Neural progenitor cell (in vitro differentiated cells): ENCODE measurements around the gene MYH7. TPM values are rescaled to one million over a fixed set of nuclear protein-coding genes. Genes with fewer than 3 reads are reported as not detected.

ENCODE experiments used
- DNase-seq: peaks from one replicate; pipeline ENCODE4 v3.0.0-alpha.2; 2016; ENCODE audit warnings: low spot score
- H2AFZ ChIP-seq: fragments of 200-600 bp; sonication (generic); replicated peaks from 2 replicates; pipeline ENCODE4 v1.6.1; 2016; ENCODE audit warnings: antibody characterized with exemption
- H3F3A ChIP-seq: fragments of 200-600 bp; sonication (generic); 2 replicates; pipeline ENCODE4 v1.6.1; 2016; ENCODE audit warnings: antibody characterized with exemption, low read depth
- H3K27ac ChIP-seq: fragments of 200-600 bp; sonication (generic); 2 replicates; pipeline ENCODE4 v1.5.1; 2016; ENCODE audit warnings: mild to moderate bottlenecking
- H3K27me3 ChIP-seq: fragments of 200-600 bp; sonication (generic); 2 replicates; pipeline ENCODE4 v1.6.1; 2016; ENCODE audit warnings: mild to moderate bottlenecking, moderate library complexity
- H3K36me3 ChIP-seq: fragments of 200-600 bp; sonication (generic); 2 replicates; pipeline ENCODE4 v1.5.1; 2016
- H3K4me1 ChIP-seq: fragments of 200-600 bp; sonication (generic); 2 replicates; pipeline ENCODE4 v1.6.1; 2016; ENCODE audit warnings: mixed run types
- H3K4me2 ChIP-seq: fragments of 200-600 bp; sonication (generic); 2 replicates; pipeline ENCODE4 v1.6.1; 2016
- H3K4me3 ChIP-seq: fragments of 200-600 bp; sonication (generic); 2 replicates; pipeline ENCODE4 v1.5.1; 2016
- H3K79me2 ChIP-seq: fragments of 200-600 bp; sonication (generic); 2 replicates; pipeline ENCODE4 v1.6.1; 2016; ENCODE audit warnings: low read depth
- H3K9ac ChIP-seq: fragments of 200-600 bp; sonication (generic); 2 replicates; pipeline ENCODE4 v1.6.1; 2016
- H3K9me3 ChIP-seq: fragments of 200-600 bp; sonication (generic); 2 replicates; pipeline ENCODE4 v1.5.1; 2016; ENCODE audit warnings: low read depth
- H4K20me1 ChIP-seq: fragments of 200-600 bp; sonication (generic); 2 replicates; pipeline ENCODE4 v1.6.1; 2016; ENCODE audit warnings: low read depth
- H3K27ac Mint-ChIP-seq: 3 replicates; pipeline ENCODE4 v1.8.0; 2021; ENCODE audit warnings: mixed read lengths
- H3K27me3 Mint-ChIP-seq: 2 replicates; pipeline ENCODE4 v1.8.0; 2022; ENCODE audit warnings: low read depth, mild to moderate bottlenecking, inconsistent platforms, moderate library complexity, mixed read lengths; ENCODE audit not compliant: insufficient read depth
- H3K36me3 Mint-ChIP-seq: 3 replicates; pipeline ENCODE4 v1.8.0; 2021; ENCODE audit warnings: mixed read lengths
- H3K4me1 Mint-ChIP-seq: 3 replicates; pipeline ENCODE4 v1.8.0; 2021; ENCODE audit warnings: mixed read lengths
- H3K4me3 Mint-ChIP-seq: 3 replicates; pipeline ENCODE4 v1.8.0; 2021; ENCODE audit warnings: mild to moderate bottlenecking, moderate library complexity, mixed read lengths
- H3K9me3 Mint-ChIP-seq: 3 replicates; pipeline ENCODE4 v1.8.0; 2020; ENCODE audit warnings: mixed read lengths
- CTCF ChIP-seq: fragments of 200-600 bp; sonication (generic); IDR thresholded peaks from 2 replicates; pipeline ENCODE4 v1.5.1; 2017; ENCODE audit warnings: antibody characterized with exemption, mild to moderate bottlenecking
- EZH2 ChIP-seq: fragments of 200-600 bp; sonication (generic); IDR thresholded peaks from 2 replicates; pipeline ENCODE4 v1.6.1; 2017; ENCODE audit warnings: antibody characterized with exemption, mild to moderate bottlenecking, moderate library complexity
- EZH2phosphoT487 ChIP-seq: fragments of 200-600 bp; sonication (generic); IDR thresholded peaks from 2 replicates; pipeline ENCODE4 v1.6.1; 2017; ENCODE audit warnings: antibody characterized with exemption
- total RNA-seq: library from RNA; depleted of rRNA; stranded (reverse); fragments of >200 nt; gene quantifications from 2 replicates; pipeline ENCODE4 v1.2.3, GENCODE V29; 2015; ENCODE audit warnings: low replicate concordance

MYH7 gene
- total RNA-seq, 1 donor from 2014 or later = not detected

- no peak overlapping the region for H3K9ac ChIP-seq
- peaks cover 5% of the 10 kb centered on the region for H3K4me1 ChIP-seq
- H3K4me3 Mint-ChIP-seq = no peak overlapping the region
- no peak for TF ChIP-seq EZH2phosphoT487
- TF ChIP-seq EZH2 = no peak
- no peak for TF ChIP-seq CTCF
- no peak for DNase-seq
- no peaks in the 10 kb centered on the region for H4K20me1 ChIP-seq
- H3K4me3 ChIP-seq = peak overlapping the region; percentile 35
- H3K9me3 Mint-ChIP-seq = no peaks in the 10 kb centered on the region
- no peak overlapping the region for H3K27ac Mint-ChIP-seq
- H3K4me1 Mint-ChIP-seq = peaks cover 7% of the 10 kb centered on the region
- H3K4me2 ChIP-seq = peak overlapping the region; percentile 70
- peak overlapping the region; percentile 94 for H2AFZ ChIP-seq
- H3K27me3 ChIP-seq = peaks cover 4% of the 10 kb centered on the region
- peaks cover 31% of the 10 kb centered on the region for H3F3A ChIP-seq
- H3K27me3 Mint-ChIP-seq = peaks cover 2% of the 10 kb centered on the region
- H3K36me3 Mint-ChIP-seq = peaks cover 8% of the 10 kb centered on the region
- H3K9me3 ChIP-seq = no peaks in the 10 kb centered on the region
- peaks cover 21% of the 10 kb centered on the region for H3K79me2 ChIP-seq
- peaks cover 8% of the 10 kb centered on the region for H3K36me3 ChIP-seq
- no peak overlapping the region for H3K27ac ChIP-seq
These were observed 33.3 kb upstream of the MYH7 start for GRCh38 chr14:23468704-23469126.

- Histone ChIP-seq H4K20me1 (no peaks in the 10 kb centered on the region), H3K36me3 (no peaks in the 10 kb centered on the region), H3K9ac (no peak overlapping the region), H3F3A (peaks cover 21% of the 10 kb centered on the region), H3K4me2 (no peak overlapping the region), H3K79me2 (peaks cover 7% of the 10 kb centered on the region), H3K4me3 (no peak overlapping the region), H3K27ac (no peak overlapping the region), H2AFZ (no peak overlapping the region), H3K9me3 (no peaks in the 10 kb centered on the region), H3K4me1 (peaks cover 1% of the 10 kb centered on the region), H3K27me3 (peaks cover 11% of the 10 kb centered on the region)
- Mint-ChIP-seq H3K27me3 (no peaks in the 10 kb centered on the region), H3K36me3 (no peaks in the 10 kb centered on the region), H3K4me3 (no peak overlapping the region), H3K9me3 (no peaks in the 10 kb centered on the region), H3K27ac (no peak overlapping the region), H3K4me1 (no peaks in the 10 kb centered on the region)
- DNase-seq = no peak
- TF ChIP-seq CTCF (no peak), EZH2phosphoT487 (no peak), EZH2 (no peak)
These were observed 29.8 kb upstream of the MYH7 start for GRCh38 chr14:23465261-23465660.

- no peak overlapping the region for H3K4me3 ChIP-seq
- no peak for DNase-seq
These were observed 29.2 kb upstream of the MYH7 start for GRCh38 chr14:23464700-23465099.

More at GRCh38 chr14:23464700-23465099, 29.2 kb upstream of the MYH7 start:
- H3K27me3 Mint-ChIP-seq = no peaks in the 10 kb centered on the region
- Histone ChIP-seq H3K4me2 (no peak overlapping the region), H3K9ac (no peak overlapping the region), H2AFZ (no peak overlapping the region), H3K79me2 (peaks cover 1% of the 10 kb centered on the region), H4K20me1 (no peaks in the 10 kb centered on the region), H3F3A (peaks cover 16% of the 10 kb centered on the region), H3K27ac (no peak overlapping the region), H3K27me3 (peaks cover 11% of the 10 kb centered on the region), H3K4me1 (no peaks in the 10 kb centered on the region), H3K9me3 (no peaks in the 10 kb centered on the region), H3K36me3 (no peaks in the 10 kb centered on the region)
- no peaks in the 10 kb centered on the region for H3K36me3 Mint-ChIP-seq
- H3K27ac Mint-ChIP-seq = no peak overlapping the region
- no peak overlapping the region for H3K4me3 Mint-ChIP-seq
- TF ChIP-seq EZH2 = no peak
- TF ChIP-seq CTCF = no peak
- TF ChIP-seq EZH2phosphoT487 = no peak
- H3K4me1 Mint-ChIP-seq = no peaks in the 10 kb centered on the region
- H3K9me3 Mint-ChIP-seq = no peaks in the 10 kb centered on the region
